HepG2 (cell line): ENCODE measurements around the gene CLEC4M. TPM values are rescaled to one million over a fixed set of nuclear protein-coding genes. Genes with fewer than 3 reads are reported as not detected.

Experiments used
- ATAC-seq: fragments of 200-7000 bp; cut with Tn5 transposase; 3 replicates; pipeline ENCODE4 v1.9.1; 2020; ENCODE audit warnings: mild to moderate bottlenecking, moderate library complexity
- BruUV-seq: library from RNA; stranded (reverse); fragments of 400-500 nt; replicated peaks from 2 replicates; lab custom pipeline; 2021; lab: Mats Ljungman, UMichigan
- CTCF ChIA-PET: fragments of 300-600 bp; formaldehyde crosslinking; extraction: SDS; loops from one replicate; lab custom pipeline; 2021; ENCODE audit warnings: low total read pairs, inconsistent platforms, low intra/inter-chr PET ratio; lab: Yijun Ruan, JAX
- POLR2A ChIA-PET: fragments of 350-600 bp; sonication (Branson Sonifier 250); formaldehyde crosslinking; loops from one replicate; lab custom pipeline; 2020; ENCODE audit warnings: antibody characterized with exemption, inconsistent platforms; lab: Yijun Ruan, JAX
- DNase-seq: peaks from one replicate; pipeline ENCODE4 v3.0.0-alpha.2; 2015; ENCODE audit warnings: low spot score
- FAIRE-seq: peaks from 3 replicates; lab custom pipeline; 2011; peaks lifted over from hg19 to GRCh38; lab: Jason Lieb, UNC
- H2AFZ ChIP-seq: one replicate; pipeline ENCODE4 v1.6.1; 2011; ENCODE audit warnings: low read length, inconsistent platforms
- H3K27ac ChIP-seq: fragments of 300-600 bp; 3 replicates; pipeline ENCODE4 v1.8.0; 2011; ENCODE audit warnings: mixed run types, mild to moderate bottlenecking, mixed read lengths, low read length, inconsistent platforms; ENCODE audit not compliant: insufficient read depth; ENCODE audit errors: extremely low read length
- H3K27me3 ChIP-seq, 2 experiments: fragments of 200-600 bp in 1 of 2; 2 replicates in 1 of 2; 3 replicates in 1 of 2; pipeline versions ENCODE4 v1.6.0 to v1.8.0; 2011; ENCODE audit warnings: low read length in 2 of 2, mild to moderate bottlenecking in 2 of 2, moderate library complexity in 2 of 2, inconsistent platforms in 1 of 2; ENCODE audit not compliant: insufficient read depth in 2 of 2, control insufficient read depth in 1 of 2
- H3K36me3 ChIP-seq, 2 experiments: fragments of 200-600 bp in 1 of 2; replicated peaks in 1 of 2; 2 replicates in 1 of 2; 3 replicates in 1 of 2; pipeline versions ENCODE4 v1.5.1 to v1.8.0; 2011; ENCODE audit warnings: low read length in 2 of 2, inconsistent platforms in 1 of 2; ENCODE audit not compliant: insufficient read depth in 2 of 2, control insufficient read depth in 1 of 2
- H3K4me1 ChIP-seq: 2 replicates; pipeline ENCODE4 v1.5.1; 2012; ENCODE audit warnings: low read length, inconsistent platforms; ENCODE audit not compliant: insufficient read depth
- H3K4me2 ChIP-seq: 2 replicates; pipeline ENCODE4 v1.6.0; 2011; ENCODE audit warnings: low read depth, low read length, inconsistent platforms
- H3K4me3 ChIP-seq, 3 experiments: fragments of 200-600 bp in 1 of 3; sonication (generic), shearing (Covaris generic) in 1 of 3; replicated peaks in 1 of 3; 2 replicates each; pipeline ENCODE4 v1.5.1; 2011 to 2016; ENCODE audit warnings: low read length in 3 of 3, inconsistent platforms in 2 of 3, low read depth in 2 of 3, mild to moderate bottlenecking in 2 of 3, control low read depth in 1 of 3, mixed read lengths in 1 of 3; ENCODE audit not compliant: insufficient read depth in 1 of 3
- H3K79me2 ChIP-seq: one replicate; pipeline ENCODE4 v1.6.1; 2011; ENCODE audit warnings: low read length, inconsistent platforms; ENCODE audit not compliant: insufficient read depth
- H3K9ac ChIP-seq: 2 replicates; pipeline ENCODE4 v1.6.0; 2011; ENCODE audit warnings: mild to moderate bottlenecking, low read depth, low read length, inconsistent platforms; ENCODE audit not compliant: insufficient read depth
- H3K9me3 ChIP-seq: 2 replicates; pipeline ENCODE4 v1.5.1; 2012; ENCODE audit warnings: mild to moderate bottlenecking, low read length
- H4K20me1 ChIP-seq: 2 replicates; pipeline ENCODE4 v1.6.0; 2011; ENCODE audit warnings: inconsistent platforms, mild to moderate bottlenecking, low read length, moderate library complexity; ENCODE audit not compliant: insufficient read depth
- HNRNPUL1 ChIP-seq: fragments of 200-400 bp; formaldehyde crosslinking; IDR thresholded peaks from 2 replicates; pipeline ENCODE4 v1.6.1; 2017; ENCODE audit warnings: low read depth, mild to moderate bottlenecking, low read length, moderate library complexity
- HOXA7 ChIP-seq: sonication (generic); formaldehyde crosslinking; IDR thresholded peaks from 2 replicates; pipeline ENCODE4 v1.8.1; 2022; ENCODE audit warnings: mild to moderate bottlenecking, missing genetic modification reagents, moderate library complexity
- IKZF4 ChIP-seq: sonication (generic); formaldehyde crosslinking; IDR thresholded peaks from 2 replicates; pipeline ENCODE4 v1.5.1; 2020; ENCODE audit warnings: borderline replicate concordance, mild to moderate bottlenecking, low read depth, missing genetic modification reagents; ENCODE audit errors: not compliant biosample characterization
- NAIF1 ChIP-seq: sonication (generic); formaldehyde crosslinking; IDR thresholded peaks from 2 replicates; pipeline ENCODE4 v1.5.0; 2020; ENCODE audit warnings: mild to moderate bottlenecking, missing genetic modification reagents, borderline replicate concordance
- PHF21A ChIP-seq: sonication (generic); formaldehyde crosslinking; IDR thresholded peaks from 2 replicates; pipeline ENCODE4 v1.5.0; 2020; ENCODE audit warnings: mild to moderate bottlenecking, missing genetic modification reagents
- RXRA ChIP-seq: sonication (generic); formaldehyde crosslinking; IDR thresholded peaks from 2 replicates; pipeline ENCODE4 v1.5.1; 2020; ENCODE audit warnings: missing genetic modification reagents
- SRSF4 ChIP-seq: fragments of 200-400 bp; formaldehyde crosslinking; IDR thresholded peaks from one replicate; pipeline ENCODE4 v1.6.1; 2018; ENCODE audit warnings: mild to moderate bottlenecking, low read depth, low read length, moderate library complexity; ENCODE audit not compliant: poor library complexity, severe bottlenecking
- TCF12 ChIP-seq, 2 experiments: fragments of 450-650 bp in 1 of 2; sonication (generic) in 1 of 2; formaldehyde crosslinking in 1 of 2; IDR thresholded peaks; 2 replicates each; pipeline versions ENCODE4 v1.6.1 to v1.8.0; 2017 to 2022; ENCODE audit warnings: antibody characterized with exemption in 1 of 2, mild to moderate bottlenecking in 1 of 2, missing genetic modification reagents in 1 of 2, moderate library complexity in 1 of 2
- ZSCAN9 ChIP-seq: IDR thresholded peaks from 2 replicates; pipeline ENCODE4 v1.6.1; 2016; ENCODE audit warnings: borderline replicate concordance
- WGBS: methylation state at CpG from one replicate; pipeline ENCODE4 v1.1.6; 2017; ENCODE audit warnings: low lambda C conversion rate; 5-methylcytosine and 5-hydroxymethylcytosine counted together
- in situ Hi-C: cut with HindIII; loops from 2 replicates; pipeline ENCODE4 v1.10.0; 2017; ENCODE audit warnings: low pct_unique_long_range_greater_than_20kb; ENCODE audit not compliant: extremely low pct_ligation_motif_present
- intact Hi-C: fragments of 100-400 bp; cut with micrococcal nuclease; formaldehyde crosslinking; loops from one replicate; pipeline ENCODE4 v1.10.0; 2022; ENCODE audit not compliant: unreplicated experiment
- polyA plus RNA-seq, 8 experiments: library from polyadenylated mRNA; depleted of rRNA in 3 of 8; stranded (reverse) in 7 of 8; unstranded in 1 of 8; fragments of >200 nt; fragmentation: Illumina TruSeq in 4 of 8; extraction: Trizol in 4 of 8; gene quantifications; 2 replicates each; pipeline versions ENCODE4 v1.2.1 to v1.2.3, GENCODE V29; 2011 to 2016; ENCODE audit warnings: low read depth in 4 of 8, missing spikeins in 1 of 8, mixed read lengths in 1 of 8; ENCODE audit not compliant: insufficient read depth in 1 of 8
- total RNA-seq, 5 experiments: library from RNA; depleted of rRNA; stranded (reverse); fragments of >200 nt; fragmentation: Illumina TruSeq; extraction: Trizol; gene quantifications; 2 replicates each; pipeline ENCODE4 v1.2.3, GENCODE V29; 2016; ENCODE audit warnings: low read depth in 1 of 5
- TF ChIP-seq, protein P1 (sequence below): sonication (generic); formaldehyde crosslinking; IDR thresholded peaks from 2 replicates; pipeline ENCODE4 v1.5.1; 2020; ENCODE audit warnings: missing genetic modification reagents, mild to moderate bottlenecking, borderline replicate concordance

The CLEC4M gene
- total and polyA plus RNA-seq, 2 of the 13 experiments (the other 11 are each of a cell fraction or from before 2014, with no cell fraction given) = not detected

- no TSS peak for BruUV-seq
- no peaks in the 10 kb centered on the region for H3K4me1 ChIP-seq
- H2AFZ ChIP-seq = no peak overlapping the region
- in situ Hi-C loops = no loop called here
- peaks cover 0 to 41% of the 10 kb centered on the region in 2 experiments; a peak in 2 of 5 replicates for H3K27me3 ChIP-seq
- no peak overlapping the region for H3K4me3 ChIP-seq
- DNase-seq (no peak), ATAC-seq (no peak), FAIRE-seq (no peak)
- no peak overlapping the region for H3K9ac ChIP-seq
- ChIA-PET POLR2A (no interaction called here), CTCF (no interaction called here)
- H3K4me2 ChIP-seq = no peak overlapping the region
- 48% methylated on average over 9 of the region's 9 CpGs for WGBS
- H3K27ac ChIP-seq = no peak overlapping the region
- no peaks in the 10 kb centered on the region for H4K20me1 ChIP-seq
- no peaks in the 10 kb centered on the region for H3K79me2 ChIP-seq
- intact Hi-C loops = no loop called here
- no peaks in the 10 kb centered on the region for H3K9me3 ChIP-seq
- no peaks in the 10 kb centered on the region for H3K36me3 ChIP-seq
- TF ChIP-seq HOXA7 (CRISPR knock-in tag) (no peak), PHF21A (CRISPR knock-in tag) (no peak), HNRNPUL1 (no peak), IKZF4 (CRISPR knock-in tag) (no peak), ZSCAN9 (CRISPR knock-in tag) (no peak), SRSF4 (no peak), RXRA (CRISPR knock-in tag) (no peak), NAIF1 (CRISPR knock-in tag) (no peak), TCF12 (IDR thresholded peaks at IDR 0.05) (no peak), TCF12 (CRISPR knock-in tag; IDR thresholded peaks at IDR 0.05) (no peak)
- TF ChIP-seq, protein P1, sequence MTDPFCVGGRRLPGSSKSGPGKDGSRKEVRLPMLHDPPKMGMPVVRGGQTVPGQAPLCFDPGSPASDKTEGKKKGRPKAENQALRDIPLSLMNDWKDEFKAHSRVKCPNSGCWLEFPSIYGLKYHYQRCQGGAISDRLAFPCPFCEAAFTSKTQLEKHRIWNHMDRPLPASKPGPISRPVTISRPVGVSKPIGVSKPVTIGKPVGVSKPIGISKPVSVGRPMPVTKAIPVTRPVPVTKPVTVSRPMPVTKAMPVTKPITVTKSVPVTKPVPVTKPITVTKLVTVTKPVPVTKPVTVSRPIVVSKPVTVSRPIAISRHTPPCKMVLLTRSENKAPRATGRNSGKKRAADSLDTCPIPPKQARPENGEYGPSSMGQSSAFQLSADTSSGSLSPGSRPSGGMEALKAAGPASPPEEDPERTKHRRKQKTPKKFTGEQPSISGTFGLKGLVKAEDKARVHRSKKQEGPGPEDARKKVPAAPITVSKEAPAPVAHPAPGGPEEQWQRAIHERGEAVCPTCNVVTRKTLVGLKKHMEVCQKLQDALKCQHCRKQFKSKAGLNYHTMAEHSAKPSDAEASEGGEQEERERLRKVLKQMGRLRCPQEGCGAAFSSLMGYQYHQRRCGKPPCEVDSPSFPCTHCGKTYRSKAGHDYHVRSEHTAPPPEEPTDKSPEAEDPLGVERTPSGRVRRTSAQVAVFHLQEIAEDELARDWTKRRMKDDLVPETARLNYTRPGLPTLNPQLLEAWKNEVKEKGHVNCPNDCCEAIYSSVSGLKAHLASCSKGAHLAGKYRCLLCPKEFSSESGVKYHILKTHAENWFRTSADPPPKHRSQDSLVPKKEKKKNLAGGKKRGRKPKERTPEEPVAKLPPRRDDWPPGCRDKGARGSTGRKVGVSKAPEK (CRISPR knock-in tag) = no peak
Measured at GRCh38 chr19:7775761-7776160, 12.7 kb downstream of the CLEC4M start.
